C4-2B (cell line): ENCODE data around the gene PEX16.

Experiments used
- H3K27ac ChIP-seq: fragments of 450-650 bp; 2 replicates; pipeline ENCODE4 v1.5.1; 2017
- ZFX ChIP-seq: fragments of 450-650 bp; IDR thresholded peaks from 2 replicates; pipeline ENCODE4 v1.6.1; 2017
- TF ChIP-seq, protein P1 (sequence below): fragments of 450-650 bp; conservative IDR thresholded peaks from 2 replicates; pipeline ENCODE4 v1.5.1; 2017; ENCODE audit warnings: mild to moderate bottlenecking

Gene PEX16

DNA sequence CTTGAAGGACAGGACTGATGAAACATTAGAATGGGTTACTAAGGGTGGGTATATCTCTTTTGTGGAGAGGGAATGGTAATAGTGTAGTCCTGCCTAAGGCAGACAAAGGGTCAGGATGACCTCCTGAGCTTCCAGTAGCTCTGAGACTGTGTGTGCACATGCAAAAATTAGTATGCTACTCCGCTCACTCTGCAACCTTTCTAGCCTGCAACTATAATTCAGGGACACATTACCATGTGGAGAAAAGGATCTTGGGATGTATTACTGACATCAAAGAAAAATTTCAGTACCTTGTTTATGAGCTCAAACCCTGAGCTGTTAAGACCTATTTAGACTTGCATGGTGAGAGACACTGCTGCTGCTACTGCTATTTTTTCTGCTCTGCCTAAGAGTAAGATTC lies 30.2 kb upstream of the PEX16 start:
- H3K27ac ChIP-seq = no peak overlapping the region; the same call in 1 of the 2 replicates
- TF ChIP-seq, protein P1, sequence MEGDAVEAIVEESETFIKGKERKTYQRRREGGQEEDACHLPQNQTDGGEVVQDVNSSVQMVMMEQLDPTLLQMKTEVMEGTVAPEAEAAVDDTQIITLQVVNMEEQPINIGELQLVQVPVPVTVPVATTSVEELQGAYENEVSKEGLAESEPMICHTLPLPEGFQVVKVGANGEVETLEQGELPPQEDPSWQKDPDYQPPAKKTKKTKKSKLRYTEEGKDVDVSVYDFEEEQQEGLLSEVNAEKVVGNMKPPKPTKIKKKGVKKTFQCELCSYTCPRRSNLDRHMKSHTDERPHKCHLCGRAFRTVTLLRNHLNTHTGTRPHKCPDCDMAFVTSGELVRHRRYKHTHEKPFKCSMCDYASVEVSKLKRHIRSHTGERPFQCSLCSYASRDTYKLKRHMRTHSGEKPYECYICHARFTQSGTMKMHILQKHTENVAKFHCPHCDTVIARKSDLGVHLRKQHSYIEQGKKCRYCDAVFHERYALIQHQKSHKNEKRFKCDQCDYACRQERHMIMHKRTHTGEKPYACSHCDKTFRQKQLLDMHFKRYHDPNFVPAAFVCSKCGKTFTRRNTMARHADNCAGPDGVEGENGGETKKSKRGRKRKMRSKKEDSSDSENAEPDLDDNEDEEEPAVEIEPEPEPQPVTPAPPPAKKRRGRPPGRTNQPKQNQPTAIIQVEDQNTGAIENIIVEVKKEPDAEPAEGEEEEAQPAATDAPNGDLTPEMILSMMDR = no peak
- TF ChIP-seq ZFX = no peak

DNA sequence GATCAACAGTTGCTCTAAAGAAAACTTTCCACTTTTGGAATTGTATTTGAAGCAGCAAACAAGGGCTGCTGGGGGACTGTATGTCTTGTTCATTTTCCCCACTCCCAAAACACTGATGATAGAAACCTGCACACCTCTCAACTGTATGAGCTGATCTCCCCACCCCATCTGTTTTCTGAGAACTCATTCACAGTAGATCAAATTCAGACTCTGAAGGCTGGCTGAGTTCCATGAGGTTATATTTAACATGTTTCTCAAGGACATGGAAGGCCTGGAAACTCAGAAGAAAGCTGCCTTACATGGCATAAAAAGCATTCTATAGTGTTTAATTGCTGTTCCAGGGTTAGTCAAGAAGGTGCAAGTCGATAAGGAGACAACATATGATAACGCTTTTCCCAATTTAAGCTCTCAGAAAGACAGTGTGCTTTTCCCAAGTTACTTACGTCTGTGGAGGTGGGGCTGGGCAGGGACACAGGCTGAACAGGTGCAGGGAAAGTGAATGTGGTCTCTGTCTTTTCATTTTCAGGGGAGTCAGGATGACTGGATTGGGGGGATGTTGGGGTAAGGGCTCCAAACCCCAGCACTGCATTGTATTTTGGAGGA lies 27.8 kb upstream of the PEX16 start:
- TF ChIP-seq, protein P1 = no peak
- no peak for TF ChIP-seq ZFX
- H3K27ac ChIP-seq = no peak overlapping the region

DNA sequence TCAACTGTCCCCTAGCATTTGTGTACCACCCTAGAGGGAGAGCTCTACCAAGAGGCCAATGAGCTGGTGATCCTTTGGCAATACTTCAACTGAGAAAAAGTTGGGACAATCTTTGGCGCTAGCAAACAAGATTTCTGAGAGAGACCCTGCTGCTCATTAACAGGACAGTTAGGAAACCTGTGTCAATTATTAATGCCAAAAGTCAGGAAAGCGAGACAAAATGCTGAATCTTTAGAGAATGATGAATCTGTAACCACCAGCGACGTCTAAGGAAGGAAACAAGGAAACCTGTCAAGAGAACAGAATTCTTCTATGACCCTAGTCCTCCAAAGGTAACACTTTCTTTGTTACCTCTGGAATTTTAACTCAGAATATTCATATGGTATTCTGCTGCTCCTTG lies 24.7 kb upstream of the PEX16 start:
- TF ChIP-seq, protein P1 = no peak

DNA sequence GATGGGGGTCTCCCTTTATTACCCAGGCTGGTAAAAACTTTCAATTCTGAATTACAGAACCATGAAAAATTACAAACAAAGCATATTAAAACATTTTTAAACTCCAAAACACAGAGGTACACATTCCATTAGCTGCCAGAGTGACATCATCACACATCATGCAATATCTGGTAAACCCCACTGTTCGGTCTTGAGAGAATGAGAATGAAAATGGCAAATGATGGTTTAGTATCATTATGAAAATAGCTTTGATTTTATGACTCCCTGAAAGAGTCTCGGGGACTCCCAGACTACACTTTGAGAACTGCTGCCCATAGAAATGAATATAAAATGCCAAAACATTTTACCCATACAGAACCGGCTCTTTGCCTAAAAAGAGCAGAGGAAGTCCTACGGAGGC lies 23.6 kb upstream of the PEX16 start:
- TF ChIP-seq ZFX = no peak
- TF ChIP-seq, protein P1 = no peak
- no peak overlapping the region for H3K27ac ChIP-seq

More for the DNA sequence above, 24.7 kb upstream of the PEX16 start:
- no peak overlapping the region for H3K27ac ChIP-seq

DNA sequence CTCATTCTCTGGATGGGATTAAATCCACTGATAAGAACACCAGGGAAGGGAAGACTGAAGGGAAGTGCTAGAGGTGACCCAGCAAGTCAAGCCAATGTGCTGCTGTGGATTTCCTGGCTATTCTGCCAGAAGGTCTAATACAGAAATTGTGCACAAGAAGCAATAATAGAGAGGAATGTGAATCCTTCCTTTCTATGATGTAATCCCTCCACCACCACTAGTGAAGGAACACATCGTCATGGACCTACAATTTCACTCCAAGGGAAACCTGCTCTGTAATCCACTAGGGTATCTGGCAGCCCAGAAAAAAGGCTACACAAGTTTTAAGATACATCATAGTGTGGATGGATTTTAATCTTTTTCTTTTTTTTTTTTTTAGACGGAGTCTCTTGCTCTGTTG lies 22.2 kb upstream of the PEX16 start:
- no peak for TF ChIP-seq ZFX
- TF ChIP-seq, protein P1 = no peak
- H3K27ac ChIP-seq = no peak overlapping the region

DNA sequence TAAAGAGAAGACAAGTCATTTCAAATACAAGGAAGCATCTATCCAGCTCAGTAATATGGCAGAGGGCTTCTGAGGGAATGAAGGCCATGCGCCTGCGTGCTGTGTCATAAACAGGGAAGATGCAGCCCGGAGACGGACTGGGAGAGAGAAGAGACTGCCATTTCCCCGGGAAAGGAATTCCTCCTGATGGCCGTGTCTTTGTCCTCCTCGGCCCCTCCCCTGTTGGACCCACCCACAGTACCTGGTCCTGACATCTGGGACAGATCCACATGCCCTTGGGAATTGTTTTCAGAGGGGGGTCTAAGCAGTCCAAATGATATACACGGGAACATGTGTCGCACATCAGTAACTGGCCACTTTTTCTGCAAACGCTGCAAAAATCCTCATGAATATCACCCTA lies 20.2 kb upstream of the PEX16 start:
- H3K27ac ChIP-seq = no peak overlapping the region
- no peak for TF ChIP-seq ZFX
- TF ChIP-seq, protein P1 = no peak

DNA sequence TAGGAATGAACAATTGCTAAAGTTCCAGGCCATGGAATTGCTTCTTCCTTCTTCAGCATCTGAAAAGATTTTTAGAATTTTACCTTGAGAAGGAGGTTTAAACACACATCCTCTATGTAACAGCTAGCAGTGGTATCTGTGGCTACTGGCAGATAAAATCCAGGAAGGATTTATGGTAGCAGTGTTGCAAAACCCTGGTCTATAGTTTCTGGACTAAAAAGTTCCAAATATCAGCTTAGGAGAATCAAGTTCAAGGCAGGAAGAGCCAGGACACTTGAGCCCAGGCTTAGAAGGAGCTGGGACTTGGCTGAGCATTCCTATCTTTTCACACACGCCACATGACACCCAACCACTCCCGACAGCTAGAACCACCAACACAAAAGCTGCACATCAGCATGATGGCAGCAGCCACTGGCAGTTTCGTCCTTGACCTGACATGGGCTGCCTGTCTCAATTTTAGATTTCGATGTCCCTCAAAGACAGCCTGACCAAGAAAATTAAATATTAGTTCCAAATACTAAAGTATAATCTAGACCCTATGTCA lies 18.9 kb upstream of the PEX16 start:
- H3K27ac ChIP-seq = no peak overlapping the region
- no peak for TF ChIP-seq ZFX
- TF ChIP-seq, protein P1 = no peak
